K562 (cell line): ENCODE results near the gene RUVBL2. TPM values are rescaled to one million over a fixed set of nuclear protein-coding genes. Genes with fewer than 3 reads are reported as not detected.

Experiments used
- EP300 ChIP-seq: IDR thresholded peaks from 2 replicates; pipeline ENCODE4 v1.6.1; 2012; ENCODE audit warnings: low read length, improper control_type of control experiment
- ETV1 ChIP-seq: fragments of 450-650 bp; conservative IDR thresholded peaks from 2 replicates; pipeline ENCODE4 v1.6.1; 2016; ENCODE audit warnings: missing genetic modification characterization, control low read depth, low read depth, missing compliant biosample characterization
- ETV6 ChIP-seq, 3 experiments: fragments of 150-350 bp in 1 of 3; sonication (generic) in 1 of 3; formaldehyde crosslinking in 1 of 3; IDR thresholded peaks; 2 replicates each; pipeline versions ENCODE4 v1.6.1 to v1.8.0; 2014 to 2022; ENCODE audit warnings: borderline replicate concordance in 2 of 3, low read depth in 2 of 3, antibody characterized with exemption in 1 of 3, low read length in 1 of 3, mild to moderate bottlenecking in 1 of 3, missing genetic modification reagents in 1 of 3
- GABPA ChIP-seq: fragments of 200-800 bp; sonication (Bioruptor generic); conservative IDR thresholded peaks from 2 replicates; pipeline ENCODE4 v1.6.1; 2016; ENCODE audit warnings: low read depth, missing genetic modification characterization, missing compliant biosample characterization
- KLF10 ChIP-seq: fragments of 250-450 bp; sonication (Bioruptor Pico); IDR thresholded peaks from 2 replicates; pipeline ENCODE4 v1.6.1; 2021; ENCODE audit warnings: matching md5 sums
- NUFIP1 ChIP-seq: fragments of 450-650 bp; IDR thresholded peaks from 2 replicates; pipeline ENCODE4 v1.6.1; 2018; ENCODE audit not compliant: partially characterized antibody
- PHTF2 ChIP-seq: fragments of 250-450 bp; sonication (Bioruptor Pico); IDR thresholded peaks from 2 replicates; pipeline ENCODE4 v1.5.0; 2021; ENCODE audit warnings: mild to moderate bottlenecking
- POLR3A ChIP-seq: IDR thresholded peaks from 2 replicates; pipeline ENCODE4 v1.6.1; 2011; ENCODE audit warnings: borderline replicate concordance, mild to moderate bottlenecking, moderate library complexity; ENCODE audit not compliant: insufficient read length, insufficient read depth; ENCODE audit errors: extremely low read depth
- SIN3B ChIP-seq: fragments of 450-650 bp; IDR thresholded peaks from 2 replicates; pipeline ENCODE4 v1.6.1; 2017; ENCODE audit warnings: low read depth, mild to moderate bottlenecking, moderate library complexity
- SIRT6 ChIP-seq: IDR thresholded peaks from one replicate; pipeline ENCODE4 v1.6.1; 2012; ENCODE audit warnings: low read depth, mild to moderate bottlenecking, control low read depth, inconsistent platforms, low read length, moderate library complexity
- ZNF143 ChIP-seq: sonication (generic); formaldehyde crosslinking; IDR thresholded peaks from 2 replicates; pipeline ENCODE4 v1.9.0; 2022; ENCODE audit warnings: mild to moderate bottlenecking, missing genetic modification reagents
- ZNF253 ChIP-seq: fragments of 250-450 bp; sonication (Bioruptor Pico); conservative IDR thresholded peaks from 2 replicates; pipeline ENCODE4 v1.6.1; 2021; ENCODE audit warnings: mild to moderate bottlenecking
- ZNF407 ChIP-seq: fragments of 450-650 bp; IDR thresholded peaks from 2 replicates; pipeline ENCODE4 v1.6.1; 2016; ENCODE audit warnings: low read depth
- ZNF511 ChIP-seq: sonication (generic); formaldehyde crosslinking; IDR thresholded peaks from 2 replicates; pipeline ENCODE4 v1.8.0; 2022; ENCODE audit warnings: mild to moderate bottlenecking, missing genetic modification reagents
- ZNF75A ChIP-seq: fragments of 450-650 bp; formaldehyde crosslinking; IDR thresholded peaks from 2 replicates; pipeline ENCODE4 v1.4.0; 2020; ENCODE audit warnings: mild to moderate bottlenecking
- polyA plus RNA-seq, 8 experiments: library from polyadenylated mRNA; depleted of rRNA in 4 of 8; stranded (reverse) in 5 of 8; unstranded in 3 of 8; fragments of >200 nt; fragmentation: Nextera tagmentation in 2 of 8; fragmentation: Illumina TruSeq in 1 of 8; extraction: Ambion mirVana in 2 of 8; extraction: Trizol in 1 of 8; gene quantifications; 2 replicates each; pipeline versions ENCODE4 v1.2.1 to v1.2.3, GENCODE V29; 2011 to 2014; ENCODE audit warnings: inconsistent platforms in 1 of 8, missing spikeins in 1 of 8
- total RNA-seq, 7 experiments: library from RNA; depleted of rRNA in 6 of 7; stranded (reverse); fragments of >200 nt in 6 of 7; fragmentation: Illumina TruSeq in 2 of 7; extraction: Trizol in 2 of 7; gene quantifications; 2 replicates each; pipeline versions ENCODE4 v1.2.1 to v1.2.3, GENCODE V29; 2011 to 2021; ENCODE audit warnings: low replicate concordance in 1 of 7

Gene RUVBL2
- total and polyA plus RNA-seq, 9 of the 15 experiments (the other 6 are each of a cell fraction or from before 2014, with no cell fraction given), result 71.4 to 453 (median 237) TPM

GRCh38 chr19:48967346-48968178 is 26.1 kb upstream of the RUVBL2 start (continued):
- TF ChIP-seq ZNF407 (no peak), PHTF2 (CRISPR knock-in tag) (no peak; the same call in 1 of the 2 replicates), SIN3B (no peak), NUFIP1 (no peak), ETV1 (tag) (peak; percentile 50), ZNF253 (CRISPR knock-in tag) (no peak; the same call in 1 of the 2 replicates), POLR3A (no peak), GABPA (peak; percentile 54), EP300 (no peak), ZNF511 (no peak), ZNF143 (CRISPR knock-in tag) (no peak), ZNF75A (CRISPR knock-in tag) (no peak), KLF10 (CRISPR knock-in tag) (peak; percentile 80; the same call in 1 of the 2 replicates), SIRT6 (peak; percentile 55), ETV6 (IDR thresholded peaks at IDR 0.05; ENCODE audit: borderline replicate concordance in 1 of 2, low read depth in 2 of 2, low read length in 1 of 2) (no peak), ETV6 (CRISPR knock-in tag; IDR thresholded peaks at IDR 0.05; ENCODE audit: borderline replicate concordance) (no peak)
